Measurements from ENCODE around the gene MRTFA. TPM values are rescaled to one million over a fixed set of nuclear protein-coding genes. Genes with fewer than 3 reads are reported as not detected.

MRTFA gene
- total RNA-seq, 2 experiments from 2014 or later, result 47.7 to 66.9 TPM

DNA sequence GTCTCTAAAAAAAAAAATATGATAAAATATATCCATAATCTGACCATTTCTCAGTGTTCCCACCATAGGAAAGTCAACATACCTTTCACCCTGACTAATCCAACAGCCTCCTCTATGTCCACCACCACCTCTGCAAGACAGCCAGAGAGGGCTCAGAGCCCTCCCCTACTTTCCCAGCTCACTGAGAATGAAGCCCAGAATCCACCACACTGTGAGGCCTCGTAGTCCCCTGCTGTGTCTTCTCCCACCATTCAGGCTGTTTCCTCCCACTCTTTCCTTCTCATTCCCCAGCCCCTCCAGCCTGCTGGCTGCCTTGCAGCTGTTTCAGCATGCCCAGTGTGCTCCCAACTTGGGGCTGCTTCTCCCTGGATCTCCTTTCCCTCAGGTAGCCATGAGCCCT lies 239.1 kb downstream of the MRTFA start:
- intact Hi-C loops (cut with micrococcal nuclease; ENCODE audit: unreplicated experiment), result no loop called here
- H3K79me2 ChIP-seq (ENCODE audit: insufficient read depth, low read depth, low read length), result 0 out of 2 replicates have a peak, but pooled peaks cover 6% of the 10 kb centered on the region
- H3K36me3 ChIP-seq (ENCODE audit: insufficient read depth, low read length), result peaks cover 46% of the 10 kb centered on the region
- no peak overlapping the region for H2AFZ ChIP-seq (ENCODE audit: low read length)
- H3K9me2 ChIP-seq (ENCODE audit: insufficient read depth, low read length), result no peaks in the 10 kb centered on the region
- peaks cover 53% of the 10 kb centered on the region for H3K4me1 ChIP-seq (ENCODE audit: insufficient read depth, low read length, poor library complexity, severe bottlenecking)
- H3K4me2 ChIP-seq (ENCODE audit: low read length), result no peak overlapping the region
- H4K20me1 ChIP-seq (ENCODE audit: insufficient read depth, low read length), result no peaks in the 10 kb centered on the region; the same call in 1 of the 2 replicates
- CTCF ChIA-PET (ENCODE audit: unreplicated experiment), result no interaction called here
- H3K4me3 ChIP-seq (ENCODE audit: low read depth, low read length, poor library complexity, severe bottlenecking), result no peak overlapping the region
- no TSS peak for BruUV-seq (replicated peaks)
- H3K27ac ChIP-seq (ENCODE audit: low read depth, low read length, poor library complexity, severe bottlenecking), result no peak overlapping the region
- no peak for TF ChIP-seq EZH2phosphoT487 (IDR thresholded peaks at IDR 0.05; ENCODE audit: borderline replicate concordance, low read depth, low read length)
- TF ChIP-seq, protein P1, sequence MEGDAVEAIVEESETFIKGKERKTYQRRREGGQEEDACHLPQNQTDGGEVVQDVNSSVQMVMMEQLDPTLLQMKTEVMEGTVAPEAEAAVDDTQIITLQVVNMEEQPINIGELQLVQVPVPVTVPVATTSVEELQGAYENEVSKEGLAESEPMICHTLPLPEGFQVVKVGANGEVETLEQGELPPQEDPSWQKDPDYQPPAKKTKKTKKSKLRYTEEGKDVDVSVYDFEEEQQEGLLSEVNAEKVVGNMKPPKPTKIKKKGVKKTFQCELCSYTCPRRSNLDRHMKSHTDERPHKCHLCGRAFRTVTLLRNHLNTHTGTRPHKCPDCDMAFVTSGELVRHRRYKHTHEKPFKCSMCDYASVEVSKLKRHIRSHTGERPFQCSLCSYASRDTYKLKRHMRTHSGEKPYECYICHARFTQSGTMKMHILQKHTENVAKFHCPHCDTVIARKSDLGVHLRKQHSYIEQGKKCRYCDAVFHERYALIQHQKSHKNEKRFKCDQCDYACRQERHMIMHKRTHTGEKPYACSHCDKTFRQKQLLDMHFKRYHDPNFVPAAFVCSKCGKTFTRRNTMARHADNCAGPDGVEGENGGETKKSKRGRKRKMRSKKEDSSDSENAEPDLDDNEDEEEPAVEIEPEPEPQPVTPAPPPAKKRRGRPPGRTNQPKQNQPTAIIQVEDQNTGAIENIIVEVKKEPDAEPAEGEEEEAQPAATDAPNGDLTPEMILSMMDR (conservative IDR thresholded peaks at IDR 0.05; ENCODE audit: low read length), result no peak
- no peaks in the 10 kb centered on the region for H3K9me3 ChIP-seq (ENCODE audit: low read length)
- POLR2A ChIA-PET, result interaction anchor here (1.0 to 1.9 kb wide), 5 partner anchors 9 to 38 kb away, joined by 3 to 10 read pairs (median 5); no protein-coding TSS in a partner anchor
- no peak for DNase-seq (ENCODE audit: low spot score)

DNA sequence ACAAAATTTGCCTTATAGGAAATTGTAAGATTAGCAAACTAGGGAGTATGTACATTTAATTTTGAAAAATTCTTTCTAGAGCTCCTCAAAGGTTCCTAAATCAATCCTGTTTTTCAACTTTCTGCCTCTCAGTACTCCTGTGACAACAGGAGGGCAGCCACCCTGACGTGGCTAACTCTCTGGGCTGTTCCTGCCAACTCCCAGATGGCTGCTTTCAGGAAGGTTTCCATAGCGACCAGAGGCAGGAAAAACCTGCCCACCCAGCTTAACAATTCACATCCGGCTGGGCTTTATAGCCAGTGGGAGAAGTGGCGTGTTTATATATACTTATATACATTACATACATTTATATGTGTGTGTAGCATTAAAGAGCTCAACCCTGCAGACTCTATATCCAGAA lies 239.6 kb downstream of the MRTFA start:
- TF ChIP-seq, protein P1 (conservative IDR thresholded peaks at IDR 0.05; ENCODE audit: low read length), result no peak
- TF ChIP-seq EZH2phosphoT487 (IDR thresholded peaks at IDR 0.05; ENCODE audit: borderline replicate concordance, low read depth, low read length), result no peak
- H3K4me1 ChIP-seq (ENCODE audit: insufficient read depth, low read length, poor library complexity, severe bottlenecking), result peaks cover 52% of the 10 kb centered on the region

DNA sequence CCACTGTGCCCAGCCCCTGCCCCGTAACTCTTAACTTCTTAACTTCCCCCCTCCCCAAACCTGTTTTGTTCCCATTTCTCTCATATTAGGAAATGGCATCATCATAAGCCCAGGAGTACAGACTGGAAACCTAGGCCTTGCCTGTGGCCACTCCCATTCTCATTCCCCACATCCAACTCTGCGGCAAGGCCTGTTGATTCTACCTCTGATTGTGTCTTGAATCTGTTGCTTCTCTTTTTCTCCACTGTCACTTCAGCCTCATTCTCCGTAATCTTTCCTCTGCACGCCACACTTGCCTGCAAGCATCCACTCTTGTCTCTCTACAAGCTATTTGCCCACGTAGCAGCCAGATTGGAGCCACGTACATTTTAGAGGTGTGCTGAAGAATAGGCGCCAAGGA lies 240.9 kb downstream of the MRTFA start:
- POLR2A ChIA-PET, result no interaction called here
- H3K4me3 ChIP-seq (ENCODE audit: low read depth, low read length, poor library complexity, severe bottlenecking), result no peak overlapping the region
- BruUV-seq (replicated peaks), result no TSS peak
- intact Hi-C loops (cut with micrococcal nuclease; ENCODE audit: unreplicated experiment), result no loop called here
- no peak for DNase-seq (ENCODE audit: low spot score)
- H3K9me3 ChIP-seq (ENCODE audit: low read length), result no peaks in the 10 kb centered on the region
- H3K79me2 ChIP-seq (ENCODE audit: insufficient read depth, low read depth, low read length), result 0 out of 2 replicates have a peak, but pooled peaks cover 6% of the 10 kb centered on the region
- H4K20me1 ChIP-seq (ENCODE audit: insufficient read depth, low read length), result no peaks in the 10 kb centered on the region; the same call in 1 of the 2 replicates
- H3K9me2 ChIP-seq (ENCODE audit: insufficient read depth, low read length), result no peaks in the 10 kb centered on the region
- no peak overlapping the region for H3K4me2 ChIP-seq (ENCODE audit: low read length)
- TF ChIP-seq, protein P1 (conservative IDR thresholded peaks at IDR 0.05; ENCODE audit: low read length), result no peak
- TF ChIP-seq EZH2phosphoT487 (IDR thresholded peaks at IDR 0.05; ENCODE audit: borderline replicate concordance, low read depth, low read length), result no peak
- H3K4me1 ChIP-seq (ENCODE audit: insufficient read depth, low read length, poor library complexity, severe bottlenecking), result peaks cover 47% of the 10 kb centered on the region
- no peak overlapping the region for H2AFZ ChIP-seq (ENCODE audit: low read length)
- CTCF ChIA-PET (ENCODE audit: unreplicated experiment), result no interaction called here
- H3K27ac ChIP-seq (ENCODE audit: low read depth, low read length, poor library complexity, severe bottlenecking), result no peak overlapping the region
- H3K36me3 ChIP-seq (ENCODE audit: insufficient read depth, low read length), result peaks cover 34% of the 10 kb centered on the region

More for the DNA sequence above, 239.6 kb downstream of the MRTFA start:
- BruUV-seq (replicated peaks), result no TSS peak
- Histone ChIP-seq H3K4me2 (ENCODE audit: low read length) (no peak overlapping the region), H3K27ac (ENCODE audit: low read depth, low read length, poor library complexity, severe bottlenecking) (no peak overlapping the region), H2AFZ (ENCODE audit: low read length) (no peak overlapping the region), H3K9me2 (ENCODE audit: insufficient read depth, low read length) (no peaks in the 10 kb centered on the region), H3K36me3 (ENCODE audit: insufficient read depth, low read length) (peaks cover 41% of the 10 kb centered on the region), H3K4me3 (ENCODE audit: low read depth, low read length, poor library complexity, severe bottlenecking) (no peak overlapping the region), H4K20me1 (ENCODE audit: insufficient read depth, low read length) (no peaks in the 10 kb centered on the region; the same call in 1 of the 2 replicates), H3K79me2 (ENCODE audit: insufficient read depth, low read depth, low read length) (0 out of 2 replicates have a peak, but pooled peaks cover 6% of the 10 kb centered on the region), H3K9me3 (ENCODE audit: low read length) (no peaks in the 10 kb centered on the region)
- intact Hi-C loops (cut with micrococcal nuclease; ENCODE audit: unreplicated experiment), result no loop called here
- CTCF ChIA-PET (ENCODE audit: unreplicated experiment), result no interaction called here
- POLR2A ChIA-PET, result interaction anchor here (1.0 to 1.9 kb wide), 5 partner anchors 8 to 39 kb away, joined by 3 to 10 read pairs (median 5); no protein-coding TSS in a partner anchor
- DNase-seq (ENCODE audit: low spot score), result no peak
